ENCODE data around the gene PPP3R2.

PPP3R2 gene

DNA sequence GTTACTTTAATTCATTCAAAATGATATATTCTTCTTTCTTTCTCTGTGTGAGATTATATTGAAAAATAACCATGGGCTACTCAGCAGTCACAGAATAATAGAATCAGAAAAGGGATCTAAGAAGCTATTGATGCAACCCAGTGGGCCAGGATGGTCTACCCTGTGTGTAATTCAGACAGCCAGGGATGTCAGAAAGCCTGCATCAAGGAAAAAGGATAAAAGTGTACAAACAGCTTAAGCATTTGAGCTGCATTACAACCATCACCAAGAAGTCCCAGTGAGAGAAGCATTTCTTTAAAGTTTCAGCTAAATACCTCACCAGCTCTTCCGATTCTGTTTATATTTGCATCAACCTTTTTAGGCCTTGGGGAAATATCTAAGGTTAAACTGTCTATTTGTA lies 37.8 kb upstream of the PPP3R2 start:
- no peak overlapping the region for H3K4me3 ChIP-seq (ENCODE audit: low read depth, low read length)
- TF ChIP-seq CTCF (IDR thresholded peaks at IDR 0.05; ENCODE audit: low read depth, low read length, missing control alignments), result no peak
- no peak for DNase-seq (ENCODE audit: low read depth)
- in situ Hi-C loops (cut with HindIII; ENCODE audit: low sequenced_read_pairs), result loop anchor here (5.0 kb wide), 1 partner anchor 40 kb away; no protein-coding TSS in a partner anchor

DNA sequence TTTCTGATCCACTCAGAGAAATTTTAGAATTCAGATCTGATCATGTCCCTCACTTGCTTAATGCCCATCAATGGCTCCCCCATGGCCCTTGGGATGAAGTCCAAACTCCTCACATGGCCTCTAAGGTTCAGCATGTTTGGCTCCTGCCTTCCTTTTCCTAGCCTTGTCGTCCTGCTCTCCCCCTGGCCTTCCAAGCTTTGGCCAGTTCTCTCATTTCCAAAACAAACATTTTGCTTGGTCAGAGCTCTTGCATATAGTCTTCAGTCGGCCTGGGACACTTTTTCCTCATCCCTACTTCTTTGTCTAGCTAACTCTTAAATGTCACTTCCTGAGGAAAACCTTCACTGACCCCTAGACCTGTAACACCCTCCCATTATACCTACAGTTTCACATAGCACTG lies 37.1 kb upstream of the PPP3R2 start:
- DNase-seq (ENCODE audit: low read depth), result no peak
- no peak for TF ChIP-seq CTCF (IDR thresholded peaks at IDR 0.05; ENCODE audit: low read depth, low read length, missing control alignments)
- in situ Hi-C loops (cut with HindIII; ENCODE audit: low sequenced_read_pairs), result loop anchor here (5.0 kb wide), 1 partner anchor 40 kb away; no protein-coding TSS in a partner anchor
- H3K4me3 ChIP-seq (ENCODE audit: low read depth, low read length), result no peak overlapping the region

DNA sequence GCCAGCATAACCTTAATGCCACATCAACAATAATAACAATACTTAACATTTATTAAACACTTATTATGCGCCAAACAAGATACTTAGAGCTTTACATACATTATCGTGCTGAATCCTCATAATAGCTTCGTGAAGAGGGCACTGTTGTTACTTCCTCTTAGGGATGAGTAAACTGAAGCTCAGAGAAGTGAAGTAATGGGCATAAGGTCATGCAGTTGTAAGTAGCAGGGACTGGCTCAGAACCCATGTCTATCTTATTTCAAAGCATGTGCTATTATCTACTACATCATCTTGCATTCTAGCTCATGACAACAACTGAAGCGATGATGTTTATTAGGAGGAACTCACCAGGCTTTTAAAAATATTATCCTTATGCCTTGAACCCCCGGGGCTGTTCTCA lies 34.9 kb upstream of the PPP3R2 start:
- TF ChIP-seq CTCF (IDR thresholded peaks at IDR 0.05; ENCODE audit: low read depth, low read length, missing control alignments), result no peak
- DNase-seq (ENCODE audit: low read depth), result no peak
- H3K4me3 ChIP-seq (ENCODE audit: low read depth, low read length), result no peak overlapping the region
- in situ Hi-C loops (cut with HindIII; ENCODE audit: low sequenced_read_pairs), result loop anchor here (5.0 kb wide), 1 partner anchor 43 kb away; no protein-coding TSS in a partner anchor

GRCh38 chr9:101628173-101628572 lies 33.4 kb upstream of the PPP3R2 start:
- TF ChIP-seq CTCF (IDR thresholded peaks at IDR 0.05; ENCODE audit: low read depth, low read length, missing control alignments), result no peak
- H3K4me3 ChIP-seq (ENCODE audit: low read depth, low read length), result no peak overlapping the region
- in situ Hi-C loops (cut with HindIII; ENCODE audit: low sequenced_read_pairs), result no loop called here
- DNase-seq (ENCODE audit: low read depth), result no peak

GRCh38 chr9:101626295-101626694 lies 31.5 kb upstream of the PPP3R2 start:
- DNase-seq (ENCODE audit: low read depth), result no peak
- TF ChIP-seq CTCF (IDR thresholded peaks at IDR 0.05; ENCODE audit: low read depth, low read length, missing control alignments), result no peak
- H3K4me3 ChIP-seq (ENCODE audit: low read depth, low read length), result no peak overlapping the region
- in situ Hi-C loops (cut with HindIII; ENCODE audit: low sequenced_read_pairs), result no loop called here

- no peak for DNase-seq (ENCODE audit: low read depth)
- no peak overlapping the region for H3K4me3 ChIP-seq (ENCODE audit: low read depth, low read length)
- in situ Hi-C loops (cut with HindIII; ENCODE audit: low sequenced_read_pairs), result no loop called here
- TF ChIP-seq CTCF (IDR thresholded peaks at IDR 0.05; ENCODE audit: low read depth, low read length, missing control alignments), result no peak
Measured at GRCh38 chr9:101625876-101626275, 31.1 kb upstream of the PPP3R2 start.

DNA sequence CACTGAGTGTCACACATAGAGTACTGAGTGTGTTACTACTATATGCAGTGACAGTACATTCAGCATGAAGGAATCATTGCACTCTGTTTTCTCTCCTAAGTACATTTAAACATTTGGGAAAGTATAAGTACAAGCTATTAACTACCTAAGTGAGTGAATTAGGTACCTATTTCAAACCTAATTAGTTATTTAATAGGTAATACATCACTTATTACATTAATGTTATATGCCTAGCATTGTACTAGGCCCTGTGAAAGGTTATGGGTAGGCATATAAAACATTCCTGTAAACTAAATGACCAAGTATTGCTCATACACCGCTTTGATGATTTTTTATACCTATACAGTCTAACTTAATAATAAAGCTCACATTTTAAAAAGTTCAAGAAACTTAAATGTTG lies 25.7 kb upstream of the PPP3R2 start:
- no peak for DNase-seq (ENCODE audit: low read depth)
- in situ Hi-C loops (cut with HindIII; ENCODE audit: low sequenced_read_pairs), result no loop called here
- H3K4me3 ChIP-seq (ENCODE audit: low read depth, low read length), result no peak overlapping the region
- TF ChIP-seq CTCF (IDR thresholded peaks at IDR 0.05; ENCODE audit: low read depth, low read length, missing control alignments), result no peak
